HG02973 (cell line): ENCODE measurements around the gene SSTR3.
"Not testable (repeated sequence)": the region's sequence is repeated elsewhere in the genome, so short reads cannot be mapped to it uniquely, and the experiment has no call there.

ENCODE experiments used
- ATAC-seq: cut with Tn5 transposase; IDR thresholded peaks from one replicate; pipeline ENCODE4 v1.9.1; 2021; ENCODE audit warnings: moderate library complexity; ENCODE audit not compliant: unreplicated experiment

SSTR3 gene

GRCh38 chr22:37243402-37244113, 31.3 kb upstream of the SSTR3 start:
- no peak for ATAC-seq

DNA sequence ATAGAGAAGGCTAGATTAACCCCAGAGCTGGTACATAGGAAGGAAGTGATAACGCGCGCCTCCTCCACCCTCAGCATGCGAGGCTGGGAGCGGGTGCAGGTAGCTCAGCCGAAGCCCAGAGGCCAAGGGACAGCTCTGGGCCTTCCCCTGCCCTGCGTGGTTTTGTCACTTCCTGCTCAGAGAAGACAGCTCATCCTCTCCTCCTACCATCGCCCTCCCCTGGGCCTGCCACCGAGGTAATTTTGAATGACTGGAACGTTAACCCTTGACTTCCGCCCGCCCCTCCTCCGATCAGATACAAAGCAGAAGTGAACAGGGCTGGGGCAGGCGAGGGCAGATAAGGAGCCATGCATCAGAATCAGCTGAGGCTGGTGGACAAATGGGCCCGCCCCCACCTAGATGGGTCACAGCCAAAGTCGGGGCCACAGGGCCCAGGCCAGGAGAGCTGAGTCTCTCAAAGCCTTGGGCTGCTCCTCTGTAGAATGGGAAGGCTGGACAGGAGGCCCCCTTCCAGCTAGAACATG, 30.2 kb upstream of the SSTR3 start:
- ATAC-seq = peak; percentile 47

GRCh38 chr22:37241351-37242142, 29.3 kb upstream of the SSTR3 start:
- ATAC-seq = no peak

DNA sequence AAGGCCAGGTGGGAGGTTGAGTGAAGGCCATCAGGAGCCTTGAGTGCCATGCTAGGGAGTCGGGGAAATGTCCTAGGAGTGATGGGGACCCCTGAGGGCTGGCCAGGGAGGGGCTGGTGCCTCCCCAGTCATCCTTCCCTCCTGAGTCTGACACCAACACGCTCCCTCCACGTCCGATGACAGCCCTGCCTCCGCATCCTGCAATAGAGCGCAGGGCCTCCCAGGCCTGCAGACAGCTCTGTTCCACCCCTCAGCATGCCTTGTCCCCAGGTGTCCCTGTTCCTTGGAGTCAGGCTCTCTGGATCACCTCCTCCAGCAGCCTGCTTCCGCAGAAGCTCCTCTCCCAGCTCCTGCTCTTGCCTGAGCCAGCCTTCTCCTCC, 28.7 kb upstream of the SSTR3 start:
- ATAC-seq = no peak

DNA sequence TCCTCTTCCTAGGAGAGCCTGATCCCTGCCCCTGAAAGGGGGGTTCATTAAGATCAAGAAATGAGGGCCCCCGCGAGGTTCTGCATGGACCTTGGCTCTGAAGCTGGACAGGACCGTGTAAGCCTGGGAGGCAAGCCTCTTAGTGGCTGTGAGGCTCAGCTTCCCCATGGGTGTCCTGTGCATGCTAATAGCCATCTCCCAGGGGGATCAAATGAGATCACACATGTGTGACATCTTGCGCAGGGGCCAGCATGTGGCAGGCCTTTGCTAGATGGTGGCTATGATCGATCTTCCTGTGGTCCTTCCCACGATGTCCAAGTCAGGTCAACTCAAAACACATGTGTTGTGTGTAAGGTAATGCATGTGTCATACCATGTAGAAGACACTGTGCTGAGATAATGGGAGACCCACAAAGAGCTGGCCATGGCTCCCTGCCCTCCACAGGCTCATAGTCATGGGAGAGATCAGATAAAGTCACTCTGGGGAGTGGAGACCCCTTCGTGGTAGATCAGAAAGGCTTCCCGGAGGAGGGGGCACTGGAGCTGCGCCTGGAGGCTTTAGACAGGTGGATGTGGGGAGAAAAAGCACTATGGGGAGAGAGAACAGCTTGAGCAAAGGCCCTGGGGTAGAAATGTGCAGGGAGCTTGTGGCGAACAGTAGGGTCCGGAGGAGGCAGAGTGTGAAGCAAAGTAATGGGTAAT, 28.1 kb upstream of the SSTR3 start:
- no peak for ATAC-seq

DNA sequence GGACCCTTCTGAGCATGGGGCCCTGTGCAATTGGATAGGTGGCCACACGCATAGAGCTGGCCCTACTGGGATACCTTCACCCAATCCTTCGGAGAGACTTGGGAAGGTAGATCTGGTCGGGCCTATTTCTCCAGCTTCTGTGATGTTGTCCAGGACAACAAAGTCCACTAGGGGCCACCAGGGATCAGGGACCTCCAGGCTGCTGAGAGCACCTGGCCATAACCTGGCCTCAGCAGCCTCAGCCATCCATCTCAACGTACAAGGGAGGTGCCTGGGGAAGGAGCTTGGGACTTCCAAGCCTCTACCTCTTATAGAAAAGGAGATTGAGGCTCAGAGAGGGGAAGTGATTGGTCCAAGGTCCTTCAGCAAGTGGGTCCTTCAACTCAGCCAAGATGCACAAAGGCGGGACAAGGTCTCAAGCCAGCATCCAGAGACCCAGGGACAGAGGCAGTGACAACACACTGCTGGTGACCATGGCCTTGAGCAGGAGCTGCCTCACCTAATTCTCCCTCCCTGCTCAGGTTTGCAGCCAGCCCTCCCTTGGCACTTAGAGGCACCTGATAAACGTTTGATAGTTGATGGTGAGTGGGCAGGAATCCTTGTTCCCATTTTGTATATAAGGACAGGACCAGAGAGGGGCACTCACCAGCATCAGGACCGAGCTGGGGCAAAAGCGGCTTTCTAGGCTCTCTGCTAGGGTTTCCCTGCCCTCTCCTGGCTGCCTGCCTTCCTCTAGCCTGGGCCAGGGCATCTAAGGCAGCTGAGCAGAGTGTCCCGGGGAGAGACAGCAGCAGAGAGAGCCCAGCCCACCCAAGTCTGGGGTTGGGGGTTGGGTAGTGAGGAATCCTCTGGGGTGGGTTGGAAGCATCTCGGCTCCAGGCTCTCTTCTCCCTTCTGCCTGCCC, 27.3 kb upstream of the SSTR3 start:
- no peak for ATAC-seq

DNA sequence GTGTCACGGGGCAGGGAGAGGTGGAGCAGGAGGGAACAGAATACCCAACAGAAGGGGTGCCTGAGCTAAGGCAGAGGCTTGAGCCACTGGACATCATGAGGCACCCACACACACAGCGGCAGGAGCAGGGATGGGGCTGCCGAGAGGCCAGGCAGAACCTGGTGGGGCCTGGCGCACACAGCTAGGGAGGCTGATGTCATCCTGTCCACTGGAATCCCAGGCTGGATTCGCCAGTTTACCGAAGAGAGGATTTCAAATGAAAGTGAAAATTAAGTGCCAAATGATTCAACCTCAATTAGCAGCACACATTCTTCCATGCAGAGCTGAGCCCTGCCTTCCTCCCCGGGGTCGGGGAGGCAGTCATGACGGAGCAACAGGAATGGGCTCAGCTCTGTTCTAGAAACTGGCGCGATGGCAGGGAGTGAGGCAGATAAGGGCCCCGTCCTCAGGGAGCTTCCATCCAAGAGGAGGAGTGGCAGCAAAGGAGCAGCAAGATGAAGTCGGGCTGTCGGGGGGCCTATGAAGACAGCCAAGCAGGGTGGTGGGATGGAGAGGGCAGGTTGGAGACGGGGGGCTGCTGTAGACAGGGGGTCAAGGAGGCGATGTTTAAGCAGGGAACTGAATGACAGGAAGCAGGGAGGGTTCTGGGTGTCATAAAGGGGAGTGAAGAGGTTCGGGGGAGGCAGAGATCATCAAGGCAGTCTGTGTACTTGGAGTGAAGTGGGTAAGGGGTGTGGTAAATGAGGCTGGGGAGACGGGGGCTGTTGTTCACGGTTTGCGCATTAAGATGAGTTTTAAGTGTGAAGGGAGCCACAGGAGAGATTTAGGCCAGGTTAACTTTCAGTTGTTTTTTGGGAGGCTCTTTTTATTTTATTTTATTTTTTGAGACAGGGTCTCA, 25.3 kb upstream of the SSTR3 start:
- ATAC-seq = no peak

DNA sequence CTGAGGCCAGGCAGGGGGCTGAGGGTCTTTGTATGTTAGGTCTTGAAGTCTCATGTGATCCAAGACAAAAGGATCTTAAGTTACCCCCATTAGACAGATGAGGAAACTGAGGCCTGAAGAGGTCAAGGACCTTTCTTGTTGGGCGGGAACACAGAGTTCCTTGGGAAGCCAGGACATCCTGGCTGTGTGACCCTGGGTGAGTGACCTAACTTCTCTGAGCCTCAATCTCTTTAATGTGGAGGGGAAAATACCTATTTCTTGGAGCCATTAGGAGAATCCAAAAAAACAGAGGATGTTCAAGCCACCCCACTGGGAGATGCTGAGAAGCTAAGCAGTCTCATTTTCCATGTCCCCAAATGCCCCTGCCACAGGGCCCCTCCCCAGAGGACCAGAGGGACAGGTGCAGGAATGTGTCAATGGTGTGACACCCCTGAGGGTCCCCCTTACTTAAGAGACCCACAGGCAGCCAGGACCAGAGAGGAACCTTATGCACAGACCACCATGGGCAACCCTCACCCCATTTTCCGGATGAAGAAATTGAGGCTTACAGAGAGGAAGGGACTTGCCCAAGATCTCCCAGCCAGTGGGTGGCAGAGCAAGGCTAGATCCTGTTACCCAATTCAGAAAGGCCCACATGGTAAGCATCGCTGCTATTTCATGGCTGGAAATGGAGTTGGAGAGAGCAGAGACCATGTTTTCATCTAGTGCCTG, 23.8 kb upstream of the SSTR3 start:
- ATAC-seq = no peak

- no peak for ATAC-seq
These were observed 22.7 kb upstream of the SSTR3 start for GRCh38 chr22:37234736-37235711.

- ATAC-seq = no peak
These were observed 21.7 kb upstream of the SSTR3 start for GRCh38 chr22:37233751-37234631.

- ATAC-seq = not testable (repeated sequence)
These were observed 21.1 kb upstream of the SSTR3 start for GRCh38 chr22:37233371-37233750.

DNA sequence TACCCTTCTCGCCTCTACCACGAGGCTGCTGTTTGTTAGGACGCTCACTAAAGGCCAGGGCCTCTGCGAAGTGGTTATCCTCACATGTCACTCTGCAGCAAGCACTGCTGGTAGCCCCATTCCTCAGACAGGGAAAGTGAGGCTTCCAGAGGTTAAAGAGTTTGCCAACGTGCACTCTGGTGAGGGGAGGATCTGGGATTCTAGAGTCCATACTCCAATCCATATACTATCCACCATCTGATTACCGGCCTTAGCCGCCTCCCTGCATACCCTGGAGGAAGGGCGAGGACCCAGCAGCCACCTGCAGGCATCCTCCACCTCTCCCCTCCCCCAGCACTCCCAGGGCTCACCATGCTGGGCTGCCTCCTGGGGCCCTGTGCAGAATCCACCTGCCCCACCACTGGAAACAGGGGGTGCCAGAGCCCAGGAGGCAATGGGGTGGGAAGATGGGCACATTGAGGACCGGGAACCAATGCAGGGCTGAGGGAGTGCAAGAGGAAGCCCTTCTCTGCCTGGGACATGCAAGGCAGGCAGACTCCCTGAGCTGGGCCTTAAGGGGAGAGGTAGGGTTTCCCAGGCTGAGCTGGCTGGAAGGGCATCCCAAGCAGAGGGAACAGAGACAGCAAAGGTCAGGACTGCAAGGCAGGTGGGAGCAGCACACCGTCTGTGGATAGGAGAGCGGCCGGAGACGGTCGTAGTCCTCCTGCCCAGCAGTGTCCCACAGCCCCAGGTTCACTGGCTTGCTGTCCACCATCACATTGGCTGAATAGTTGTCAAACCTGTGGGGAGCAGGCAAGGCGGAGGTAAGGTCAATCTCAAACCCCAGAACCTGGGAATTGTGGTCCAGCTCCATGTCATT, 20.1 kb upstream of the SSTR3 start:
- ATAC-seq = no peak

DNA sequence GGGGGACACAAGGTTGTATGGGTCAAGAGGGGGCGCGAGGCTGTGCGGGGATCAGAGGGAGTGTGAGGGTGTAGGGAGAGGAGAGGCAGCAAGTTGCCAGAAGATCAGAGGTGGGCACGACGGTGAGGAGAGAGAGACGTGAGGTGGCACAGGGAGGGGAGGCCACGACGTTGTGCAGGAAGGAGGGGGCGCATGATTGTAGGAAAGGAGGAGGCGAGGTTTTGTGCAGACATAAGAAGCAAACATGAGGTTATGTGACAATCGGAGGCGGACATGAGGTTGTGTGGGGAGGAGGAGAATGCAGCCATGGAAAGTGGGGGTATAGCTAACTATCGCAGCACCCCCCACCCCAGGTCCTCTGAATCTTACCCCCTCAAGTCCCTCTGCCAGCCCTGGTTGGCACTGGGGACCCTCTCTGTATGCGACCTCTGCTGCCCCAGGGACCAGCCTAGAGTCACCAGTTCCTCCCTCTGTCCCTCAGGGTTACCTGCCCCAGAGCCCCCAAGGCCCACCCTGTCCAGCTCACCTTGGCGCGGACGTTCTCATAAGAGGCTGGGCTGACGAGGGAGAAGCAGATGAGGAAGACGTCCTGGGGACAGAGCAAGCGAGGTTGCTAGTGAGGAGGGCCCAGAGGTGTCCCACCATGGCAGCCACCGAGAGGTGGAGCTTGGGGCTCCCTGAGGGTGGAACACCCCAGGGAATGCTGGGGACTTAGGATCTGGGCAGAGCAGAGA, 19.3 kb upstream of the SSTR3 start:
- ATAC-seq = no peak

DNA sequence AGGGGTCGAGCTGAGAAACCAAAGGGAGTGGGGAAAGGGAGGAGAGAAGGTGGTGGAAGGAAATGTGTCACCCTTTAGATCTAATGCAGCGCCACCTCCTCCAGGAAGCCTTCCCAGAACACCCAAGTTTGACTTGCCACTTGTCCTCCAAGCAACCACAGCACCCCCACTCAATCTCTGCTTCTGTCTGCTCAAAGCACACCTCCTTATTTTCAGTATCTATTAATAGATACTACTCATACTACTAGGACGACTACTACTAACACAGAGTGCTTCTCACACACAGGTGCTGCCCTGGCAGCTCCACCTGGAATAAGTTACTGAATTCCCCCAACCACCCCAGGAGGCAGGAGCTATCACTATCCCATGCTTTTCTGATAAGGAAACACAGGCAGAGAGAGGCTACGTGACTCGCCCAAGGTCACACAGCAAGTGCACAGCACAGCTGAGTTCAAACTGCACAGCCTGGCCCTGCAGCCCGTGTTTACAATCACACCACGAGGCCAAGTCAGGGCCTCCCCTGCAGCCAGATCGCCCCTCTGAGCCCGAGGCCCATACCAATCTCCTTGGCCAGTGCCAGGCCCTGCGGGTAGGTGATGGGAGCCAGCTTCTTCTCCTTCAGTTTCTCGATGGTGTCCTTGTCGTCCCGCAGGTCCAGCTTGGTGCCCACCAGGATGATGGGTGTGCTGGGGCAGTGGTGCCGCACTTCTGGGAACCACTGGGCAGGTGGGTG, 18.6 kb upstream of the SSTR3 start:
- no peak for ATAC-seq
